HG03139 (cell line): ENCODE data around the gene TAF10.

ENCODE experiments used
- ATAC-seq: cut with Tn5 transposase; IDR thresholded peaks from one replicate; pipeline ENCODE4 v1.9.1; 2021; ENCODE audit not compliant: unreplicated experiment

The TAF10 gene

DNA sequence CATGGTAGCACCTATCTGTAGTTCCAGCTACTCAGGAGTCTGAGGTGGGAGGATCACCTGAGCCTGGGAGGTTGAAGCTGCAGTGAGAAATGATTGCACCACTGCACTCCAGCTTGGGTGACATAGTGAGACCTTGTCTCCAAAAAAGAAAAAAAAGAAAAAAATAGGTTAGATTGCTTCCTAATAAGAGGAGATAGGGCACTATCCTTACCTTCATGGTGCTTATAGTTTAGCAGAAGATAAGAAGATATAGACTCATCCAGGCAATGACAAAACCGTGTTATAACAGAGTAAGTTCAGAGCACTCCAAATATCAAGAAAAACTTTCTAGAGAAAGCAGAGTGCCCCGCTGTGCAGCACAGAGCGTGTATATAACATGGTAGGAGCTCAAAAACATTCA, 50.7 kb downstream of the TAF10 start:
- no peak for ATAC-seq
